ENCODE measurements around the gene BMP6. TPM values are rescaled to one million over a fixed set of nuclear protein-coding genes. Genes with fewer than 3 reads are reported as not detected.

Gene BMP6
- total RNA-seq, 1 experiment from 2014 or later, result 0.15 TPM

GRCh38 chr6:7910654-7911344, 184.9 kb downstream of the BMP6 start, which contains the start of gene TXNDC5:
Gene TXNDC5 (minus strand): TSS chr6:7910788. CDS start chr6:7910776, 12 bp downstream.
- no peaks in the 10 kb centered on the region for H3F3A ChIP-seq (ENCODE audit: low read length, unreplicated experiment)
- intact Hi-C loops (cut with micrococcal nuclease), result loop anchor here (1.0 to 5.0 kb wide), 2 partner anchors 65 to 147 kb away; no protein-coding TSS in a partner anchor
- H3K4me2 ChIP-seq (ENCODE audit: low read length), result peak within 1 kb of the TSS; percentile 98
- peaks cover 41% of the 10 kb centered on the region for H3K79me2 ChIP-seq (ENCODE audit: low read length)
- H4K20me1 ChIP-seq (ENCODE audit: low read length), result peaks cover 29% of the 10 kb centered on the region; the same call in 1 of the 2 replicates
- H3K9me3 ChIP-seq (ENCODE audit: low read length), result no peaks in the 10 kb centered on the region
- POLR2A ChIA-PET (ENCODE audit: unreplicated experiment), result interaction anchor here (1.0 kb wide), 1 partner anchor 64 kb away, joined by 7 read pairs; no protein-coding TSS in a partner anchor
- CTCF ChIA-PET, result interaction anchor here (0.6 kb wide), 1 partner anchor 174 kb away, joined by 3 read pairs; no protein-coding TSS in a partner anchor
- peak within 1 kb of the TSS; percentile 48 for H3K27ac ChIP-seq (ENCODE audit: low read length)
- TSS peak; percentile 90 for BruUV-seq (replicated peaks)
- peak within 1 kb of the TSS; percentile 98 for H2AFZ ChIP-seq (ENCODE audit: low read length)
- peak; percentile 80 for ATAC-seq
- peak within 1 kb of the TSS; percentile 91 for H3K4me3 ChIP-seq (ENCODE audit: low read length)
- peaks cover 15% of the 10 kb centered on the region for H3K4me1 ChIP-seq (ENCODE audit: insufficient read depth, low read length)
- H3K27me3 ChIP-seq (ENCODE audit: low read length), result no peaks in the 10 kb centered on the region
- no peak for TF ChIP-seq EZH2 (IDR thresholded peaks at IDR 0.05; ENCODE audit: low read length, unreplicated experiment)
- TF ChIP-seq EZH2phosphoT487 (IDR thresholded peaks at IDR 0.05; ENCODE audit: borderline replicate concordance, low read length), result no peak
- no peak for TF ChIP-seq CTCF (conservative IDR thresholded peaks at IDR 0.05; ENCODE audit: low read depth, low read length)
- no peaks in the 10 kb centered on the region for H3K36me3 ChIP-seq (ENCODE audit: low read depth, low read length)
- no peaks in the 10 kb centered on the region for H3K9me2 ChIP-seq (replicated peaks; ENCODE audit: low read length)
- H3K9ac ChIP-seq (ENCODE audit: low read length), result peak within 1 kb of the TSS; percentile 91
- peak; percentile 74 for DNase-seq

- Histone ChIP-seq H3K27me3 (ENCODE audit: low read length) (no peaks in the 10 kb centered on the region), H2AFZ (ENCODE audit: low read length) (peak overlapping the region; percentile 98), H3K4me3 (ENCODE audit: low read length) (peak overlapping the region; percentile 75; the same call in 1 of the 2 replicates), H3K9ac (ENCODE audit: low read length) (peak overlapping the region; percentile 70; the same call in 1 of the 2 replicates), H4K20me1 (ENCODE audit: low read length) (peaks cover 26% of the 10 kb centered on the region; the same call in 1 of the 2 replicates), H3K27ac (ENCODE audit: low read length) (no peak overlapping the region), H3K4me2 (ENCODE audit: low read length) (peak overlapping the region; percentile 98), H3K9me2 (replicated peaks; ENCODE audit: low read length) (no peaks in the 10 kb centered on the region), H3K9me3 (ENCODE audit: low read length) (no peaks in the 10 kb centered on the region), H3K79me2 (ENCODE audit: low read length) (peaks cover 37% of the 10 kb centered on the region), H3K36me3 (ENCODE audit: low read depth, low read length) (no peaks in the 10 kb centered on the region), H3F3A (ENCODE audit: low read length, unreplicated experiment) (no peaks in the 10 kb centered on the region), H3K4me1 (ENCODE audit: insufficient read depth, low read length) (peaks cover 15% of the 10 kb centered on the region)
- POLR2A ChIA-PET (ENCODE audit: unreplicated experiment), result interaction anchor here (0.6 kb wide), 1 partner anchor 26 kb away, joined by 4 read pairs; no protein-coding TSS in a partner anchor
- intact Hi-C loops (cut with micrococcal nuclease), result loop anchor here (5.0 kb wide), 1 partner anchor 146 kb away; no protein-coding TSS in a partner anchor
- CTCF ChIA-PET, result interaction anchor here (0.6 kb wide), 1 partner anchor 174 kb away, joined by 3 read pairs; no protein-coding TSS in a partner anchor
- TF ChIP-seq EZH2 (IDR thresholded peaks at IDR 0.05; ENCODE audit: low read length, unreplicated experiment) (no peak), CTCF (conservative IDR thresholded peaks at IDR 0.05; ENCODE audit: low read depth, low read length) (no peak)
- ATAC-seq (no peak), DNase-seq (peak; percentile 44)
- no TSS peak for BruUV-seq (replicated peaks)
Observed at GRCh38 chr6:7911345-7911725, 185.4 kb downstream of the BMP6 start.

All from PC-3 (cell line).